ENCODE results near the gene UST. TPM values are rescaled to one million over a fixed set of nuclear protein-coding genes. Genes with fewer than 3 reads are reported as not detected.

The UST gene
- total and polyA plus RNA-seq, 2 of the 8 experiments (the other 6 are each of a cell fraction or from before 2014, with no cell fraction given) = 13.5 to 34.5 TPM

DNA sequence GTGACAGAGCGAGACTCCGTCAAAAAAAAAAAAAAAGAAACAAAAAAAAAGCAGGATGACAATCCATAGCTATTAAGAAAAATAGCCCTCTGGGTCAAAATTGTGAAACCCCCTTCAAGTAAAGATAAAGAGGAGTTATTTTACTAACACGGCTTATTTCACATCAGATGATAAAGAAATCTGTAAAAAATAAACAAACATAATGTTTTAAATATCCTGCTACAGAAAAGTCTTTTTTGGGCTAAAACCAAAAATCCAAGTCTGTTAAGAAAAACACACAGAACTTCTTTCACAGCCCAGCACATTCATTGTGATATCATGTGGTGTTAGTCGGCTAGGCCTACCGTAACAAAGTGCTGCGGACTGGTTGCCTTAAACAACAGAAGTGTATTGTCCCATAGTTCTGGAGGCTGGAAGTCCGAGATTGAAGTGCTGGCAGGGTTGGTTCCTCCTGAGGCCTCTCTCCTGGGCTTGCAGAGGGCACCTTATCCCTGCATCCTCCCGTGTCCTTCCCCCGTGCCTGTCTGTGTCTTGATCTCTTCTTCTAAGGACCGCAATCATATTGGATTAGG, 331.5 kb downstream of the UST start:
- DNase-seq (ENCODE audit: low read depth in 1 of 2, low spot score in 2 of 2) = no peak
- H3K18ac ChIP-seq (ENCODE audit: extremely low read depth, low read length) = no peak overlapping the region
- H3K4ac ChIP-seq (replicated peaks; ENCODE audit: insufficient read length, low read depth, low read length) = no peak overlapping the region
- no peak overlapping the region for H3K27ac ChIP-seq (ENCODE audit: low read depth, low read length)
- H4K5ac ChIP-seq (ENCODE audit: insufficient read length, low read depth, low read length) = no peak overlapping the region
- H2BK15ac ChIP-seq (ENCODE audit: low read length) = no peak overlapping the region
- no peak overlapping the region for H3K4me3 ChIP-seq (ENCODE audit: extremely low read depth in 1 of 4, insufficient read depth in 2 of 4, low read depth in 3 of 4, low read length in 4 of 4)
- WGBS, 2 experiments (ENCODE audit: extremely low coverage in 1 of 2, insufficient coverage in 1 of 2, insufficient read length in 1 of 2, insufficient replicate concordance in 2 of 2, low coverage in 1 of 2, low lambda C conversion rate in 2 of 2, missing lambda C conversion rate in 1 of 2) = 90% methylated on average over 9 of the region's 10 CpGs; no CpG with 5 or more reads in 1 of the 2 experiments
- ChIA-PET POLR2A (ENCODE audit: partially characterized antibody) (no interaction called here), CTCF (ENCODE audit: partially characterized antibody) (interaction anchor here (0.7 to 3.5 kb wide), 5 partner anchors 11 to 368 kb away, joined by 3 to 13 read pairs (median 3); no protein-coding TSS in a partner anchor)
- TF ChIP-seq, protein P1, sequence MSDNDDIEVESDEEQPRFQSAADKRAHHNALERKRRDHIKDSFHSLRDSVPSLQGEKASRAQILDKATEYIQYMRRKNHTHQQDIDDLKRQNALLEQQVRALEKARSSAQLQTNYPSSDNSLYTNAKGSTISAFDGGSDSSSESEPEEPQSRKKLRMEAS (IDR thresholded peaks at IDR 0.05) = no peak
- TF ChIP-seq SAP30 (IDR thresholded peaks at IDR 0.05; ENCODE audit: insufficient read depth, insufficient replicate concordance, low read length) = no peak
- no peak for TF ChIP-seq SRF (IDR thresholded peaks at IDR 0.05; ENCODE audit: low read depth, low read length)
- no peak overlapping the region for H2BK120ac ChIP-seq (replicated peaks; ENCODE audit: low read depth, low read length)
- H3K23me2 ChIP-seq (ENCODE audit: low read depth, low read length) = no peaks in the 10 kb centered on the region
- H3K23ac ChIP-seq (ENCODE audit: insufficient read length) = no peak overlapping the region
- no peaks in the 10 kb centered on the region for H3K9me3 ChIP-seq (ENCODE audit: insufficient read depth in 2 of 2, low read depth in 1 of 2, low read length in 1 of 2)
- no peak overlapping the region for H4K91ac ChIP-seq (replicated peaks; ENCODE audit: insufficient read length, low read length)
- H4K20me1 ChIP-seq (replicated peaks in 1 of 2; ENCODE audit: control insufficient read depth in 1 of 2, insufficient read depth in 2 of 2, low read length in 2 of 2) = no peaks in the 10 kb centered on the region
- H3K79me1 ChIP-seq (ENCODE audit: low read depth, low read length) = no peaks in the 10 kb centered on the region
- no peak overlapping the region for H3K56ac ChIP-seq (replicated peaks; ENCODE audit: insufficient read length, low read depth, low read length)
- no peak overlapping the region; the same call in 1 of the 2 replicates for H4K8ac ChIP-seq (ENCODE audit: extremely low read depth, insufficient read depth, low read length)
- no peak overlapping the region for H3K14ac ChIP-seq (ENCODE audit: insufficient read length)
- H3K27me3 ChIP-seq (replicated peaks in 1 of 4; ENCODE audit: control insufficient read depth in 3 of 4, extremely low read depth in 1 of 4, insufficient read depth in 3 of 4, low read length in 3 of 4) = no peaks in the 10 kb centered on the region
- no peak overlapping the region for H2AK5ac ChIP-seq (ENCODE audit: low read depth, low read length)
- no peak overlapping the region for H3K4me2 ChIP-seq (ENCODE audit: insufficient read depth in 1 of 2, low read depth in 2 of 2, low read length in 2 of 2)
- no peak overlapping the region for H2BK5ac ChIP-seq (ENCODE audit: low read depth, low read length)
- peaks cover 0 to 3% (median 0%) of the 10 kb centered on the region in 4 experiments; a peak in 3 of 7 replicates for H3K4me1 ChIP-seq (replicated peaks in 1 of 4; ENCODE audit: control insufficient read depth in 3 of 4, insufficient read depth in 4 of 4, low read length in 3 of 4)
- H3K9ac ChIP-seq (replicated peaks in 1 of 4; ENCODE audit: extremely low read depth in 1 of 4, low read depth in 3 of 4, low read length in 3 of 4) = no peak overlapping the region
- peaks cover 2 to 24% (median 7%) of the 10 kb centered on the region in 4 experiments; a peak in 6 of 8 replicates for H3K36me3 ChIP-seq (ENCODE audit: control insufficient read depth in 2 of 4, insufficient read depth in 4 of 4, low read length in 3 of 4)
- H3K79me2 ChIP-seq (ENCODE audit: control insufficient read depth in 1 of 2, insufficient read depth in 2 of 2, low read length in 2 of 2) = no peaks in the 10 kb centered on the region
- no peak overlapping the region for H2BK12ac ChIP-seq (ENCODE audit: low read depth, low read length)
- H2BK20ac ChIP-seq (ENCODE audit: low read length) = no peak overlapping the region
- no peak overlapping the region for H2AFZ ChIP-seq (ENCODE audit: low read length)
- no peak for FAIRE-seq

All from H1 (cell line).